Measurements from ENCODE around the gene PRR20A. TPM values are rescaled to one million over a fixed set of nuclear protein-coding genes. Genes with fewer than 3 reads are reported as not detected.
"Not testable (repeated sequence)": the region's sequence is repeated elsewhere in the genome, so short reads cannot be mapped to it uniquely, and the experiment has no call there.

The PRR20A gene
- total and polyA plus RNA-seq, 4 experiments from 2014 or later = not detected

DNA sequence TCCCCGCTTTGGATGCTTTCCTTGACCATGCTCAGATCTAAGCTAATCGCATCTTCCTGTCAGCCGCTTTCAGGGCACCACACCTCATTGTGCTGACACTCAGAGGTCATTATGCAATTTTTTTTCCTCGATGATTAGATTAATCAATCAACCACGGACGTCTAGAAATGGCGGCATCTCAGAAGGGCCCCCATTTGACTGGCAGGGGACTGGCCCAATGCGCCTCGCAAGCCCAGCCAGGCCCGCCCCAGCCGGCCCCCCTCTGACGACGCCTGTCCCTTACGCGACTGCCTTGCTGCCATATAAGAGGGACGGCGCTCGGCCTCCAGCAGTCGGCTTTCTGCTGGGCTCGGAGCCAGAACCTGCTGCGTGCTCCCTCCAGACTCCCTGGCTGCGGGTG, 6.5 kb downstream of the PRR20A start, which contains the start of gene PRR20B:
Gene PRR20B, plus strand, starts transcription at position 301 of the 400 bp plus-strand sequence. CDS start 387 bp downstream, outside the sequence.
- H3K27ac ChIP-seq (ENCODE audit: low read depth, low read length); H3K27me3 ChIP-seq (ENCODE audit: insufficient read depth, low read length); intact Hi-C loops (cut with micrococcal nuclease); H3K4me3 Mint-ChIP-seq; CTCF ChIA-PET (ENCODE audit: partially characterized antibody); H3K36me3 Mint-ChIP-seq; H3K4me1 ChIP-seq (ENCODE audit: insufficient read depth, low read length); H3K4me3 ChIP-seq (ENCODE audit: low read length in 2 of 2); DNase-seq; H3K27ac Mint-ChIP-seq; H3K36me3 ChIP-seq (ENCODE audit: insufficient read depth, low read length); H3K9me3 ChIP-seq (ENCODE audit: control insufficient read depth in 1 of 2, low read length in 2 of 2); H3K9me3 Mint-ChIP-seq; H3K27me3 Mint-ChIP-seq; H3K4me1 Mint-ChIP-seq; POLR2A ChIA-PET (ENCODE audit: partially characterized antibody): not testable (repeated sequence)

DNA sequence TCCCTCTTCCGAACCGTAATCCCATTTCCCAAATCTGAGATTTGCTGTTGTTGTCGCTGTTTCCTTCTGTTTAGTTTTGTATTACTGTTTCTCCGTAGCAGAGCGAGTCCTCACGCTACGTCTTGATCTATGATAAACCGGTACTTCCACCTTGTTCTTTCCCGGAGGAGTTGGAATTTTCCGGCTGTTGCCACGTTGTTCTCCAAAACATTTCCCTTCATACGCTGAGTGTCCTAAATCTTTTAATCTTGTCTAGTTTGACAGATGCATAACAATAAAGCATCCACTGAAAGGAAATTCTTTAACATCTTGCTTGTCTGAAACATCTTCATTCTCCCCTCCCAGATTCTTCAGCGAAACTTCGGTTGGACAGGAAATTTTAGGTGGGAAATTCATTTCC, 7.4 kb downstream of the PRR20A start:
- H3K9me3 ChIP-seq (ENCODE audit: control insufficient read depth in 1 of 2, low read length in 2 of 2); CTCF ChIA-PET (ENCODE audit: partially characterized antibody); H3K27ac ChIP-seq (ENCODE audit: low read depth, low read length); H3K9me3 Mint-ChIP-seq; H3K27me3 ChIP-seq (ENCODE audit: insufficient read depth, low read length); intact Hi-C loops (cut with micrococcal nuclease); H3K4me3 Mint-ChIP-seq; DNase-seq; H3K4me3 ChIP-seq (ENCODE audit: low read length in 2 of 2); H3K27me3 Mint-ChIP-seq; H3K4me1 Mint-ChIP-seq; H3K27ac Mint-ChIP-seq; H3K36me3 ChIP-seq (ENCODE audit: insufficient read depth, low read length); POLR2A ChIA-PET (ENCODE audit: partially characterized antibody); H3K4me1 ChIP-seq (ENCODE audit: insufficient read depth, low read length); H3K36me3 Mint-ChIP-seq: not testable (repeated sequence)

DNA sequence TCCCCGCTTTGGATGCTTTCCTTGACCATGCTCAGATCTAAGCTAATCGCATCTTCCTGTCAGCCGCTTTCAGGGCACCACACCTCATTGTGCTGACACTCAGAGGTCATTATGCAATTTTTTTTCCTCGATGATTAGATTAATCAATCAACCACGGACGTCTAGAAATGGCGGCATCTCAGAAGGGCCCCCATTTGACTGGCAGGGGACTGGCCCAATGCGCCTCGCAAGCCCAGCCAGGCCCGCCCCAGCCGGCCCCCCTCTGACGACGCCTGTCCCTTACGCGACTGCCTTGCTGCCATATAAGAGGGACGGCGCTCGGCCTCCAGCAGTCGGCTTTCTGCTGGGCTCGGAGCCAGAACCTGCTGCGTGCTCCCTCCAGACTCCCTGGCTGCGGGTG, 13.0 kb downstream of the PRR20A start, which contains the start of gene PRR20C:
Gene PRR20C, plus strand, starts transcription at position 301 of the 400 bp plus-strand sequence. CDS start 387 bp downstream, outside the sequence.
- POLR2A ChIA-PET (ENCODE audit: partially characterized antibody); H3K9me3 Mint-ChIP-seq; DNase-seq; intact Hi-C loops (cut with micrococcal nuclease); H3K27ac ChIP-seq (ENCODE audit: low read depth, low read length); H3K4me3 ChIP-seq (ENCODE audit: low read length in 2 of 2); H3K27ac Mint-ChIP-seq; H3K4me1 ChIP-seq (ENCODE audit: insufficient read depth, low read length); H3K9me3 ChIP-seq (ENCODE audit: control insufficient read depth in 1 of 2, low read length in 2 of 2); CTCF ChIA-PET (ENCODE audit: partially characterized antibody); H3K36me3 Mint-ChIP-seq; H3K4me1 Mint-ChIP-seq; H3K27me3 ChIP-seq (ENCODE audit: insufficient read depth, low read length); H3K4me3 Mint-ChIP-seq; H3K36me3 ChIP-seq (ENCODE audit: insufficient read depth, low read length); H3K27me3 Mint-ChIP-seq: not testable (repeated sequence)

DNA sequence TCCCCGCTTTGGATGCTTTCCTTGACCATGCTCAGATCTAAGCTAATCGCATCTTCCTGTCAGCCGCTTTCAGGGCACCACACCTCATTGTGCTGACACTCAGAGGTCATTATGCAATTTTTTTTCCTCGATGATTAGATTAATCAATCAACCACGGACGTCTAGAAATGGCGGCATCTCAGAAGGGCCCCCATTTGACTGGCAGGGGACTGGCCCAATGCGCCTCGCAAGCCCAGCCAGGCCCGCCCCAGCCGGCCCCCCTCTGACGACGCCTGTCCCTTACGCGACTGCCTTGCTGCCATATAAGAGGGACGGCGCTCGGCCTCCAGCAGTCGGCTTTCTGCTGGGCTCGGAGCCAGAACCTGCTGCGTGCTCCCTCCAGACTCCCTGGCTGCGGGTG, 19.6 kb downstream of the PRR20A start, which contains the start of gene PRR20D:
Gene PRR20D, plus strand, starts transcription at position 301 of the 400 bp plus-strand sequence. CDS start 387 bp downstream, outside the sequence.
- CTCF ChIA-PET (ENCODE audit: partially characterized antibody) = not testable (repeated sequence)

DNA sequence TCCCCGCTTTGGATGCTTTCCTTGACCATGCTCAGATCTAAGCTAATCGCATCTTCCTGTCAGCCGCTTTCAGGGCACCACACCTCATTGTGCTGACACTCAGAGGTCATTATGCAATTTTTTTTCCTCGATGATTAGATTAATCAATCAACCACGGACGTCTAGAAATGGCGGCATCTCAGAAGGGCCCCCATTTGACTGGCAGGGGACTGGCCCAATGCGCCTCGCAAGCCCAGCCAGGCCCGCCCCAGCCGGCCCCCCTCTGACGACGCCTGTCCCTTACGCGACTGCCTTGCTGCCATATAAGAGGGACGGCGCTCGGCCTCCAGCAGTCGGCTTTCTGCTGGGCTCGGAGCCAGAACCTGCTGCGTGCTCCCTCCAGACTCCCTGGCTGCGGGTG, 26.2 kb downstream of the PRR20A start, which contains the start of gene PRR20E:
Gene PRR20E, plus strand, starts transcription at position 301 of the 400 bp plus-strand sequence. CDS start 387 bp downstream, outside the sequence.
- H3K27ac ChIP-seq (ENCODE audit: low read depth, low read length); H3K4me3 ChIP-seq (ENCODE audit: low read length in 2 of 2); POLR2A ChIA-PET (ENCODE audit: partially characterized antibody); CTCF ChIA-PET (ENCODE audit: partially characterized antibody); H3K9me3 Mint-ChIP-seq; H3K27me3 Mint-ChIP-seq; H3K4me3 Mint-ChIP-seq; H3K4me1 ChIP-seq (ENCODE audit: insufficient read depth, low read length); intact Hi-C loops (cut with micrococcal nuclease); H3K36me3 ChIP-seq (ENCODE audit: insufficient read depth, low read length); H3K9me3 ChIP-seq (ENCODE audit: control insufficient read depth in 1 of 2, low read length in 2 of 2); H3K27me3 ChIP-seq (ENCODE audit: insufficient read depth, low read length); H3K4me1 Mint-ChIP-seq; H3K36me3 Mint-ChIP-seq; H3K27ac Mint-ChIP-seq; DNase-seq: not testable (repeated sequence)

More for the DNA sequence above, 19.6 kb downstream of the PRR20A start, which contains the start of gene PRR20D:
- DNase-seq; intact Hi-C loops (cut with micrococcal nuclease); POLR2A ChIA-PET (ENCODE audit: partially characterized antibody); H3K4me3 Mint-ChIP-seq; H3K4me1 ChIP-seq (ENCODE audit: insufficient read depth, low read length); H3K27ac Mint-ChIP-seq; H3K9me3 ChIP-seq (ENCODE audit: control insufficient read depth in 1 of 2, low read length in 2 of 2); H3K36me3 ChIP-seq (ENCODE audit: insufficient read depth, low read length); H3K9me3 Mint-ChIP-seq; H3K27me3 Mint-ChIP-seq; H3K4me3 ChIP-seq (ENCODE audit: low read length in 2 of 2); H3K27me3 ChIP-seq (ENCODE audit: insufficient read depth, low read length); H3K27ac ChIP-seq (ENCODE audit: low read depth, low read length); H3K36me3 Mint-ChIP-seq; H3K4me1 Mint-ChIP-seq: not testable (repeated sequence)

DNA sequence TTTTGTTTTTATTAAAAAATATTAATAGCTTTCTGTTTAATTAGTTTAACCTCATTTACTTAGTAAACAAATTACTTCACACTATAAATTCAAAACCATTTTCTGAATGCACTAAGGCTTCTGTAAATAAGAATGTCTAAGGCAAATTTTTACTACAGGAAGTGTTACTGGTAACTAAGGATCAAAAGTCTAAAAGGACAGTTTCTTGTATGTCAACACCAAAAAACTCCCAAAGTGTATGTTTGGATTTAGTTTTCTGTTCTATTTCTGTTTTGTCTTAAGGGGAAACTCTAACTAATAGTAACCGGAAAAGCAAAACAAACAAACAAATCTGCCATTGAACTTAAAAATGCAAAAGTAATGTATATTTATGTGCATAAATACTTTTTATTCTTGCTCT, 50.9 kb downstream of the PRR20A start:
- no peak overlapping the region for H3K4me3 Mint-ChIP-seq
- POLR2A ChIA-PET (ENCODE audit: partially characterized antibody) = no interaction called here
- H3K36me3 ChIP-seq (ENCODE audit: insufficient read depth, low read length) = no peaks in the 10 kb centered on the region
- no peaks in the 10 kb centered on the region for H3K27me3 Mint-ChIP-seq
- H3K36me3 Mint-ChIP-seq = no peaks in the 10 kb centered on the region
- intact Hi-C loops (cut with micrococcal nuclease) = no loop called here
- DNase-seq = no peak
- CTCF ChIA-PET (ENCODE audit: partially characterized antibody) = no interaction called here
- no peaks in the 10 kb centered on the region for H3K4me1 Mint-ChIP-seq
- H3K27ac Mint-ChIP-seq = no peak overlapping the region
- H3K27me3 ChIP-seq (ENCODE audit: insufficient read depth, low read length) = no peaks in the 10 kb centered on the region
- H3K9me3 ChIP-seq (ENCODE audit: control insufficient read depth in 1 of 2, low read length in 2 of 2) = no peaks in the 10 kb centered on the region
- H3K27ac ChIP-seq (ENCODE audit: low read depth, low read length) = no peak overlapping the region
- H3K9me3 Mint-ChIP-seq = peaks cover 0 to 4% (median under 1%) of the 10 kb centered on the region in 8 donors
- H3K4me1 ChIP-seq (ENCODE audit: insufficient read depth, low read length) = no peaks in the 10 kb centered on the region
- H3K4me3 ChIP-seq (ENCODE audit: low read length in 2 of 2) = no peak overlapping the region

Other genes with a start within 250 kb of the PRR20A start
- not detected for gene PRR20B, start 6.6 kb downstream of the PRR20A start, total RNA-seq
- gene PRR20B, start 6.6 kb downstream of the PRR20A start, polyA plus RNA-seq = not detected
- gene PRR20C, start 13.1 kb downstream of the PRR20A start, total RNA-seq = not detected
- not detected for gene PRR20C, start 13.1 kb downstream of the PRR20A start, polyA plus RNA-seq
- not detected for gene PRR20D, start 19.7 kb downstream of the PRR20A start, total RNA-seq
- gene PRR20D, start 19.7 kb downstream of the PRR20A start, polyA plus RNA-seq = not detected
- gene PRR20E, start 26.3 kb downstream of the PRR20A start, total RNA-seq = not detected
- gene PRR20E, start 26.3 kb downstream of the PRR20A start, polyA plus RNA-seq = not detected